H1 (cell line): Measurements from ENCODE around the gene LHFPL3. TPM values are rescaled to one million over a fixed set of nuclear protein-coding genes. Genes with fewer than 3 reads are reported as not detected.

ENCODE experiments used
- EZH2 ChIP-seq: fragments of 200-600 bp; sonication (generic); IDR thresholded peaks from 2 replicates; pipeline ENCODE4 v1.7.1; 2012; ENCODE audit warnings: low read depth, mild to moderate bottlenecking, moderate library complexity, low read length, inconsistent platforms; ENCODE audit not compliant: severe bottlenecking
- RFX5 ChIP-seq: IDR thresholded peaks from 2 replicates; pipeline ENCODE4 v1.6.1; 2011; ENCODE audit warnings: low read depth, low read length, improper control_type of control experiment, borderline replicate concordance
- SAP30 ChIP-seq: fragments of 300-600 bp; sonication (generic); IDR thresholded peaks from 2 replicates; pipeline ENCODE4 v1.7.1; 2012; ENCODE audit warnings: low read length, moderate library complexity, mild to moderate bottlenecking, inconsistent platforms; ENCODE audit not compliant: insufficient read depth, insufficient replicate concordance
- SP2 ChIP-seq: IDR thresholded peaks from 2 replicates; pipeline ENCODE4 v1.6.1; 2012; ENCODE audit warnings: mild to moderate bottlenecking, low read length, inconsistent platforms
- TCF12 ChIP-seq: IDR thresholded peaks from 2 replicates; pipeline ENCODE4 v1.6.1; 2011; ENCODE audit warnings: low read depth, mild to moderate bottlenecking, low read length
- polyA plus RNA-seq, 7 experiments: library from polyadenylated mRNA; depleted of rRNA in 3 of 7; stranded (reverse) in 5 of 7; unstranded in 2 of 7; fragments of >200 nt in 5 of 7; fragments of 200-250 nt in 2 of 7; gene quantifications; 1 replicate in 5 of 7; 2 replicates in 1 of 7; 4 replicates in 1 of 7; pipeline versions ENCODE4 v1.2.1 to v1.2.3, GENCODE V29; 2011 to 2013; ENCODE audit warnings: missing spikeins in 2 of 7, mixed read lengths in 2 of 7
- total RNA-seq: library from RNA; stranded (reverse); fragmentation: NEBNext Ultra II Directional; extraction: Animal tissue kit (Norgen Biotek cat#: 25700); gene quantifications from 2 replicates; pipeline ENCODE4 v1.2.1, GENCODE V29; 2021

Gene LHFPL3
- total and polyA plus RNA-seq, 2 of the 8 experiments (the other 6 are each of a cell fraction or from before 2014, with no cell fraction given): 0.24 to 0.50 TPM

DNA sequence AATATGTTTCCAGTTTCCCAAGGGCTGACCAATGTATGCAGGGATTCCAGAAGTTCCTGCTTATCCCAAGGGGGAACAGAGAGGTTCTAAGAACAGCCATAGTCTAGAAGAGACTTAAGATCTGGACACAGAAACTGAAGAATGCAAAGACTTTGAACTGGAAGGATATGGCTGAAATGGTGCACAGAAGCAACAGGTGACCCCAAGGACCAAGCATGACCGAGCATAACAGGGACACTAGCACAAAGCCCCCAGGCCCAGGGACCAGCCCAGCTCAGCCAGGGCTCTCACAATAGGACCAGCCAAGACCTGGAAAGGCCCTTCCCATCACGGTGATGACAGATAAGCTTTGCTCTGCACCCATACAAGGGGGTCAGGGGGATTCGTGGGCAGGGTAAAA is 472.6 kb downstream of the LHFPL3 start (continued):
- TF ChIP-seq SAP30 (no peak), TCF12 (no peak), RFX5 (no peak), SP2 (no peak), EZH2 (no peak)
